Measurements from ENCODE around the gene PAM16. TPM values are rescaled to one million over a fixed set of nuclear protein-coding genes. Genes with fewer than 3 reads are reported as not detected.

PAM16 gene
- total and polyA plus RNA-seq, 2 of the 8 experiments (the other 6 are each of a cell fraction or from before 2014, with no cell fraction given) = 78.3 to 198 TPM

DNA sequence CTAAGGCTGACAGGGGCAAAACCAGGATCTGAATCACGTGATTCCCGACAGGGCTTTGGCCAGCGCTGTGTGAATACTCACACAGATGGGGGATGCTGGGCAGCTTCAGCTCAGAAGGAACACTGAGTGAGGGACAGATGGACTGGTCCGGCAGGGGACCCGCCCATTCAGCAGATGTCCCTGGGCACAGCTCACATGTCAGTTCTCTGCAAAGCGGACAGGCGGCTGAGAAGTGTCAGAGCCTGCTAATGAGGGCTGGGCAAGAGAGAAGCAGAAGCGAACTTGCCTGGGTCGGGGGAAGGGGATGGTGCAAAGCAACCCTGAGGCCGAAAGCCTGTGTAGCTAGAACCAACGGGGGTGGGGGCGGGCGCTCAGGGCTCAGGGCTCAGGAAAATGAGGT is 47.1 kb downstream of the PAM16 start:
- H3K4me2 ChIP-seq (ENCODE audit: insufficient read depth in 1 of 2, low read depth in 2 of 2, low read length in 2 of 2) = no peak overlapping the region
- no peak overlapping the region for H3K23ac ChIP-seq (ENCODE audit: insufficient read length)
- H3K9ac ChIP-seq (replicated peaks in 1 of 4; ENCODE audit: extremely low read depth in 1 of 4, low read depth in 3 of 4, low read length in 3 of 4) = no peak overlapping the region
- H4K91ac ChIP-seq (replicated peaks; ENCODE audit: insufficient read length, low read length) = no peak overlapping the region
- no peaks in the 10 kb centered on the region for H3K9me3 ChIP-seq (ENCODE audit: insufficient read depth in 2 of 2, low read depth in 1 of 2, low read length in 1 of 2)
- H3K23me2 ChIP-seq (ENCODE audit: low read depth, low read length) = peaks cover 7% of the 10 kb centered on the region
- H2BK15ac ChIP-seq (ENCODE audit: low read length) = no peak overlapping the region
- H3K4me3 ChIP-seq (ENCODE audit: extremely low read depth in 1 of 4, insufficient read depth in 2 of 4, low read depth in 3 of 4, low read length in 4 of 4) = no peak overlapping the region
- no peak overlapping the region for H2BK20ac ChIP-seq (ENCODE audit: low read length)
- ChIA-PET POLR2A (ENCODE audit: partially characterized antibody) (interaction anchor here (0.6 to 25.6 kb wide), 10 partner anchors 7 to 89 kb away, joined by 3 to 403 read pairs (median 5); partner anchors contain the start of genes PAM16 and TFAP4), CTCF (ENCODE audit: partially characterized antibody) (interaction anchor here (0.6 to 16.7 kb wide), 10 partner anchors 10 to 365 kb away, joined by 3 to 300 read pairs (median 4); no protein-coding TSS in a partner anchor)
- no peak overlapping the region for H2AFZ ChIP-seq (ENCODE audit: low read length)
- no peak overlapping the region for H2BK120ac ChIP-seq (replicated peaks; ENCODE audit: low read depth, low read length)
- H3K14ac ChIP-seq (ENCODE audit: insufficient read length) = no peak overlapping the region
- H4K20me1 ChIP-seq (replicated peaks in 1 of 2; ENCODE audit: control insufficient read depth in 1 of 2, insufficient read depth in 2 of 2, low read length in 2 of 2) = peaks cover 0 to 4% of the 10 kb centered on the region in 2 experiments
- 86% methylated on average over 13 of the region's 13 CpGs; no CpG with 5 or more reads in 1 of the 2 experiments for WGBS, 2 experiments (ENCODE audit: extremely low coverage in 1 of 2, insufficient coverage in 1 of 2, insufficient read length in 1 of 2, insufficient replicate concordance in 2 of 2, low coverage in 1 of 2, low lambda C conversion rate in 2 of 2, missing lambda C conversion rate in 1 of 2)
- 0 out of 2 replicates have a peak overlapping the region, but pooled peaks have one; percentile 28 for H2AK5ac ChIP-seq (ENCODE audit: low read depth, low read length)
- H3K27ac ChIP-seq (ENCODE audit: low read depth, low read length) = no peak overlapping the region
- H3K4ac ChIP-seq (replicated peaks; ENCODE audit: insufficient read length, low read depth, low read length) = no peak overlapping the region
- H3K27me3 ChIP-seq (replicated peaks in 1 of 4; ENCODE audit: control insufficient read depth in 3 of 4, extremely low read depth in 1 of 4, insufficient read depth in 3 of 4, low read length in 3 of 4) = no peaks in the 10 kb centered on the region
- DNase-seq (ENCODE audit: low read depth in 1 of 2, low spot score in 2 of 2) (no peak), FAIRE-seq (no peak)
- H3K18ac ChIP-seq (ENCODE audit: extremely low read depth, low read length) = no peak overlapping the region
- no peak overlapping the region for H2BK5ac ChIP-seq (ENCODE audit: low read depth, low read length)
- H2BK12ac ChIP-seq (ENCODE audit: low read depth, low read length) = no peak overlapping the region
- peaks cover 0 to 13% (median 10%) of the 10 kb centered on the region in 4 experiments; a peak in 6 of 7 replicates for H3K4me1 ChIP-seq (replicated peaks in 1 of 4; ENCODE audit: control insufficient read depth in 3 of 4, insufficient read depth in 4 of 4, low read length in 3 of 4)
- no peak overlapping the region for H4K8ac ChIP-seq (ENCODE audit: extremely low read depth, insufficient read depth, low read length)
- H3K36me3 ChIP-seq (ENCODE audit: control insufficient read depth in 2 of 4, insufficient read depth in 4 of 4, low read length in 3 of 4) = peaks cover 0 to 8% (median under 1%) of the 10 kb centered on the region in 4 experiments; a peak in 2 of 8 replicates
- no peak overlapping the region for H3K56ac ChIP-seq (replicated peaks; ENCODE audit: insufficient read length, low read depth, low read length)
- peaks cover 7% of the 10 kb centered on the region; the same call in 1 of the 2 replicates for H3K79me1 ChIP-seq (ENCODE audit: low read depth, low read length)
- peaks cover 0 to 6% of the 10 kb centered on the region in 2 experiments; a peak in 1 of 4 replicates for H3K79me2 ChIP-seq (ENCODE audit: control insufficient read depth in 1 of 2, insufficient read depth in 2 of 2, low read length in 2 of 2)
- H4K5ac ChIP-seq (ENCODE audit: insufficient read length, low read depth, low read length) = no peak overlapping the region
- TF ChIP-seq CHD1 (IDR thresholded peaks at IDR 0.05; ENCODE audit: low read depth, low read length) (no peak), KDM1A (IDR thresholded peaks at IDR 0.05; ENCODE audit: borderline replicate concordance, low read length) (no peak), TAF7 (optimal IDR thresholded peaks at IDR 0.05; ENCODE audit: borderline replicate concordance, low read depth, low read length) (no peak), CREB1 (IDR thresholded peaks at IDR 0.05) (no peak), EGR1 (IDR thresholded peaks at IDR 0.05; ENCODE audit: borderline replicate concordance, low read depth, low read length) (no peak), KDM5A (IDR thresholded peaks at IDR 0.05; ENCODE audit: low read length) (no peak)
